Colon (tissue), 2 donors: ENCODE results near the gene KCTD4.

Source experiments
- FAIRE-seq: peaks from 2 replicates; lab custom pipeline; 2012; peaks lifted over from hg19 to GRCh38; lab: Jason Lieb, UNC
- donor health status: control.
- donor health status: control.

Gene KCTD4

GRCh38 chr13:45174478-45174877 lies 26.4 kb downstream of the KCTD4 start:
- FAIRE-seq: no peak

- no peak for FAIRE-seq
These were observed 32.3 kb downstream of the KCTD4 start for GRCh38 chr13:45168555-45168930.

- no peak for FAIRE-seq
These were observed 33.0 kb downstream of the KCTD4 start for GRCh38 chr13:45167611-45168554.

DNA sequence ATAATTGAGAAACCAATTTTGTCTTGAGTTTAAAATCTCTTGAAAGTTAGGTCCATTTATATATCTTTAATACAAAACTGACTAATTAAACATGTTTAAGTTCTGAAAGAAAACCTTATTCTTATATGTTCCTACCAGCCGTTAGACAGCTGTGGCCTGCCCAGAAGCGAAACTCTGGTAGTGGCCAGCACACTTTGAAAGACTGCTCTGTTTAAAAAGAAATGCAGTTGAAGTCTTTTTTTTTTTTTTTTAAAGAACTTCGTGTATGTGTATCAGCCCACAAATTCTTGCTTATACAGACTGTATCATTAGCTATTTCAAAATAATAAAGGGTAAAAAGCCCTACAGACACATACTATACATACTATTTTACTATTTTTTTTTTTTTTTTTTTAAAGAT lies 34.0 kb downstream of the KCTD4 start:
- no peak for FAIRE-seq

DNA sequence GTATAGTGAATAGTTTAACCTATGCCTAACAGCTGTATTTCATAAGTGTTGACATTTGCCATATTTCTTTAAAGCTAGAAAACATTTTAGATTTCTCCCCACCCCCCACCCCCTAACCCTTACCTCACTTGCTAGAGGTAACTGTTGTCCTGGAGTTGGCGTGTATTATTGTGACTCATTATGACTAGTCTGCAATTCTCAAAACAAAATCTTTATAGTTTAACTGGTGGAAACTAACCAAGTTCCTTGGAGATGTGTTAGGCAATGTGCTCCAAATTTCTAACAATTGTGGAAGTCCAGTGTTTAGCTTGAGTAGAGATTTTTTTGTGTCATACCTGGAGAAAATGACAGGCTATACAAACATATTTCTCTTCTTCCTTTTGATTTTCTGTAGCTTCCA lies 38.0 kb downstream of the KCTD4 start:
- no peak for FAIRE-seq

GRCh38 chr13:45162194-45162593 lies 38.7 kb downstream of the KCTD4 start:
- no peak for FAIRE-seq

- FAIRE-seq: no peak
These were observed 44.1 kb downstream of the KCTD4 start for GRCh38 chr13:45156565-45157361.

- FAIRE-seq: no peak
These were observed 50.9 kb downstream of the KCTD4 start for GRCh38 chr13:45149964-45150363.

GRCh38 chr13:45143346-45143751 lies 57.5 kb downstream of the KCTD4 start:
- no peak for FAIRE-seq
